ENCODE data around the gene PCNX1.
"Not testable (repeated sequence)": the region's sequence is repeated elsewhere in the genome, so short reads cannot be mapped to it uniquely, and the experiment has no call there.

PCNX1 gene

GRCh38 chr14:71019917-71020316 is 112.7 kb downstream of the PCNX1 start:
- not testable (repeated sequence) for DNase-seq (ENCODE audit: low read depth)

- peak; percentile 81 for DNase-seq (ENCODE audit: low read depth)
Observed at GRCh38 chr14:71021347-71022011, 114.2 kb downstream of the PCNX1 start.

- DNase-seq (ENCODE audit: low read depth), result no peak
Observed at GRCh38 chr14:71022012-71022869, 115.0 kb downstream of the PCNX1 start.

DNA sequence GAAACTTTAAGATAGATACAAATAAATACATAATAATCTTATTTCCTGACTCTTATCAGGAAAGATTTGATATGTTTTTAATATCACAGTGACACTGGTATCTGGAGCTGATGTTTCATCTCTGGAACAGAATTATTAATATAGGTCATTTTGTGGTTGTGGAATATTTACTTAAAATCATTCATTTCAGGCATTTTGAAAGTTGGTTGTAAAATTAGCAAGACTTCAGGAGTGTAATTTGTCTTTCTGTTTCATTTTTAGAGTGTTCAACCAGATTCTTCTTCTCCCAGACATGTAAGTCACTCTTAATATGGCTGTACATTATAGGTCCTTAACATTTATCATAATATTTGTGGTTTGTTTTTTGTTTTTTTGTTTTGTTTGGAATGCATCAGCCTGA is 115.7 kb downstream of the PCNX1 start:
- DNase-seq (ENCODE audit: low read depth), result no peak

GRCh38 chr14:71029236-71029781 is 122.0 kb downstream of the PCNX1 start:
- no peak for DNase-seq (ENCODE audit: low read depth)

- DNase-seq (ENCODE audit: low read depth), result no peak
Observed at GRCh38 chr14:71031000-71031399, 123.7 kb downstream of the PCNX1 start.

DNA sequence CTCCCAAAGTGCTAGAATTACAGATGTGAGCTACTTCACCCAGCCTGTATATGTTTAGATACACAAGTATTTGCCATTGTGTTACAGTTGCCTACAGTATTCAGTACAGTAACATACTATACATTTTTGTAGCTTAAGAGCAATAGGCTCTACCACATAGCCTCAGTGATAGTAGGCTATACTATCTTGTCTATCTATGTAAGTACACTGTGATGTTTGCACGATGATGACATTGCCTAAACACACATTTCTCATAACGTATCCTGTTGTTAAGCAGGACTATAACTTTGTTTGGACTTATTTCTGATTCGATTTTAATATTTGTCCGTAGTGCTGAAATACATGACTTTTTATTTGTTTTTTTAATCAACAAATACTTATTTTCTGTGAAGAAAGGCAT is 129.2 kb downstream of the PCNX1 start:
- no peak for DNase-seq (ENCODE audit: low read depth)

- DNase-seq (ENCODE audit: low read depth), result no peak
Observed at GRCh38 chr14:71048393-71048792, 141.1 kb downstream of the PCNX1 start.

GRCh38 chr14:71049435-71050133 is 142.3 kb downstream of the PCNX1 start:
- no peak for DNase-seq (ENCODE audit: low read depth)

GRCh38 chr14:71050227-71050823 is 143.1 kb downstream of the PCNX1 start:
- no peak for DNase-seq (ENCODE audit: low read depth)

- DNase-seq (ENCODE audit: low read depth), result no peak
Observed at GRCh38 chr14:71054706-71055105, 147.4 kb downstream of the PCNX1 start.

- DNase-seq (ENCODE audit: low read depth), result no peak
Observed at GRCh38 chr14:71056168-71056567, 148.9 kb downstream of the PCNX1 start.

DNA sequence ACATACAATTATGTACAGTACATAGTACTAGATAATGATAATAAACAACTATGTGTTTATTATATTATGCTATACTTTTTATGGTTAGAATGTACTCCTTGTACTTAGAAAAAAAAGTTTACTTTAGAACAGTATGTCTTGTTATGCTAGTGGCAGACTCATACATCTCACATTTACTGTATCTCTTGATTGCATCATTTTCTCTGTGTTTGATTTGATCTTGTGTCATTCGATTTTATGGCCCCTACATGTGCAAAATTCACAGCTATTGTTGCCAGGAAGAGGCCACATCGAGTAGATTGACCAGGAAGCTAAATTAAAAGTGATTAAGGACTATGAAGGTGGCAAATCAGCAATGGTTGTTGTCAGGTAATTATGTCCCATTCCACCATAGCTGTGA is 153.0 kb downstream of the PCNX1 start:
- no peak for DNase-seq (ENCODE audit: low read depth)

- DNase-seq (ENCODE audit: low read depth), result no peak
Observed at GRCh38 chr14:71060825-71061455, 153.7 kb downstream of the PCNX1 start.

GRCh38 chr14:71061458-71061857 is 154.2 kb downstream of the PCNX1 start:
- DNase-seq (ENCODE audit: low read depth), result no peak

GRCh38 chr14:71062581-71063303 is 155.5 kb downstream of the PCNX1 start:
- DNase-seq (ENCODE audit: low read depth), result no peak

DNA sequence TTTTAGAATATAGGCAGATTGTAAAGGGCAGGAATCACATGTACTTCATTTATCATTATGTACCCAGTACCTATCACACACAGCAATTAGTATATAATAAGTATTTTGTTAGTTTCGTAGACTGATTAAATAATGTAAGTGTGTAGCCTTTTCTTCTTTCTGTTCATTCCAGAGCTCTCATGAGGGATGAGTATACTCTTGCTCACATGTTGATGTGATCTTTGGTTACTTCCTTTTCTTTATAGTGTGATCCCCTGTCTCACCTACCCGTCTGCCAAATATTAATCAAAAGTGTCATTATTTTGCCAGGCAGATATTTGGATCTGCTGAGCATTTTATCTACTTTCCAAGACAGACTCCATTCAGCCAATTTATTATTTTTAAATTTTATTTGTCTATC is 156.1 kb downstream of the PCNX1 start:
- no peak for DNase-seq (ENCODE audit: low read depth)

DNA sequence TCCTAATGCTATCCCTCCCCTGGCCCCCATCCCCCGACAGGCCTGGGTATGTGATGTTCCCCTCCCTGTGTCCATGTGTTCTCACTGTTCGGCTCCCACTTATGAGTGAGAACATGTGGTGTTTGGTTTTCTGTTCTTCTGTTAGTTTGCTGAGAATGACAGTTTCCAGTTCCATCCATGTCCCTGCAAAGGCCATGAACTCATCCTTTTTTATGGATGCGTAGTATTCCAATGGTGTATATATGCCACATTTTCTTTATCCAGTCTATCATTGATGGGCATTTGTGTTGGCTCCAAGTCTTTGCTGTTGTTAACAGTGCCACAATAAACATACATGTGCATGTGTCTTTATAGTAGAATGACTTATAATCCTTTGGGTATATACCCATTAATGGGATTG is 157.5 kb downstream of the PCNX1 start:
- DNase-seq (ENCODE audit: low read depth), result not testable (repeated sequence)

- DNase-seq (ENCODE audit: low read depth), result no peak
Observed at GRCh38 chr14:71070169-71070568, 162.9 kb downstream of the PCNX1 start.

DNA sequence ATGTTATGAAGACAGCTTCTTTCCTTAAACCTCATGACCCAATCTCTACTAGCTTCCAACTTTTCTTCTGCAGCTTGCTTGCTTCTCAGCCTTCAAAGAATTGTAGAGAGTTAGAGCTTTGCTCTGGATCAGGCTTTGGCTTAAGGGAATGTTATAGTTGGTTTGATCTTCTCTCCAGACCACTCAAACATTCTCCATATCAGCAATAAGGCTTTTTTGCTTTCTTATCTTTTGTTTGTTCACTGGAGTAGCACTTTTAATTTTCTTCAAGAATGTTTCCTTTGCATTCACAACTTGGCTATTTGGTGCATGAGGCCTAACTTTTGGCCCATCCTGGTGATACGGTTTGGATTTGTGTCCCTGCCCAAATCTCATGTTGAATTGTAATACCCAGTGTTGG is 163.8 kb downstream of the PCNX1 start:
- no peak for DNase-seq (ENCODE audit: low read depth)

DNA sequence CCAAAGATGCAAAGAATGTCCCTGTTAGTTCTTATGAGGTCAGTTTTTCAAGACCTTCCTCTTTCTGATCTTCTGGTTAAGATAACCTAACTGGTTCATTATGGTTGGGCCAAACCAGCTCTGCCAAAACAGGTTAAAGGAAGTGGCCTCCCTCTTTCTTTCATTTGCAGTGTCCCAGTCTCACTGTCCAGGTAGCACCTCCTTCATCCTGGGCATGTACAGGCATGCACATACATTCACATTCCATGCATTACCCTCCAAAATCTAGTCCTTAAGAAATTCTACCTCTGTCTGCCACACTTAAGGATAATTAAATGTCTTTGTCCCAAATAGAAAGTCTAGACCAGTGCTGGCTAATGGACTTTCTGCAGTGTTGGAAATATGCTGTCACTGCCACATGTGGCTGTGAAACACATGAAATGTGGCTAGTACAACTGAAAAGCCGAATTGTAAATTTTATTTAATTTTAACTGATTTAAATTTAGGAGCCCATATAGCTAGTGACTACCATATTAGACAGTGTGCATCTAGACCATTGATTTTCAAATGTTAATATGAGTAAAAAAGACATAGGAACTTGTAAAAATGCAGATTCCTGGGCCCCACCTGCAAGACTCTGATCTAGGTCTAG is 169.3 kb downstream of the PCNX1 start:
- no peak for DNase-seq (ENCODE audit: low read depth)
